GM12864 (cell line): ENCODE data around the gene YIPF2.
"Not testable (repeated sequence)": the region's sequence is repeated elsewhere in the genome, so short reads cannot be mapped to it uniquely, and the experiment has no call there.

Experiments used
- DNase-seq: peaks from one replicate; pipeline ENCODE4 v3.0.0-alpha.2; 2011; ENCODE audit warnings: low read depth
- H3K4me3 ChIP-seq: 2 replicates; pipeline ENCODE4 v1.5.1; 2011; ENCODE audit warnings: mild to moderate bottlenecking, low read depth, low read length, control low read depth
- CTCF ChIP-seq: IDR thresholded peaks from 2 replicates; pipeline ENCODE4 v1.5.1; 2011; ENCODE audit warnings: low read depth, mild to moderate bottlenecking, moderate library complexity, low read length, control low read depth, inconsistent platforms; ENCODE audit errors: missing control alignments

YIPF2 gene

GRCh38 chr19:10960314-10961072 lies 32.1 kb upstream of the YIPF2 start, which contains the start of gene SMARCA4:
Gene SMARCA4 (plus strand): TSS chr19:10961030. CDS start chr19:10984152, 23,122 bp downstream.
- TF ChIP-seq CTCF = no peak
- DNase-seq = peak; percentile 86
- H3K4me3 ChIP-seq = peak within 1 kb of the TSS; percentile 74

GRCh38 chr19:10959277-10959968 lies 31.0 kb upstream of the YIPF2 start:
- not testable (repeated sequence) for DNase-seq
- peak overlapping the region; percentile 74; the same call in 1 of the 2 replicates for H3K4me3 ChIP-seq

- no peak for TF ChIP-seq CTCF
- no peak for DNase-seq
- H3K4me3 ChIP-seq = no peak overlapping the region
Observed at GRCh38 chr19:10952809-10953208, 24.4 kb upstream of the YIPF2 start.

GRCh38 chr19:10946958-10947657 lies 18.7 kb upstream of the YIPF2 start:
- no peak for DNase-seq
- TF ChIP-seq CTCF = no peak
- H3K4me3 ChIP-seq = no peak overlapping the region

GRCh38 chr19:10945264-10945663 lies 16.8 kb upstream of the YIPF2 start:
- H3K4me3 ChIP-seq = no peak overlapping the region
- no peak for TF ChIP-seq CTCF
- no peak for DNase-seq

GRCh38 chr19:10943412-10943811 lies 15.0 kb upstream of the YIPF2 start:
- H3K4me3 ChIP-seq, DNase-seq: not testable (repeated sequence)

- not testable (repeated sequence) for DNase-seq, H3K4me3 ChIP-seq
Observed at GRCh38 chr19:10941649-10942048, 13.2 kb upstream of the YIPF2 start.

- TF ChIP-seq CTCF = peak; percentile 66
- peak; percentile 50 for DNase-seq
- no peak overlapping the region for H3K4me3 ChIP-seq
Observed at GRCh38 chr19:10936661-10937084, 8.2 kb upstream of the YIPF2 start.
